Skeletal muscle cell (primary cell): Measurements from ENCODE around the gene DAD1.
"Not testable (repeated sequence)": the region's sequence is repeated elsewhere in the genome, so short reads cannot be mapped to it uniquely, and the experiment has no call there.

Experiments used
- DNase-seq: peaks from one replicate; pipeline ENCODE4 v3.0.0-alpha.2; 2010; ENCODE audit warnings: low read depth
- H3K4me3 ChIP-seq: 2 replicates; pipeline ENCODE4 v1.5.1; 2011; ENCODE audit warnings: low read depth, mild to moderate bottlenecking, control low read depth, low read length, moderate library complexity

DAD1 gene

GRCh38 chr14:22600027-22600426 lies 11.0 kb upstream of the DAD1 start:
- H3K4me3 ChIP-seq = no peak overlapping the region
- no peak for DNase-seq

GRCh38 chr14:22599349-22599748 lies 10.3 kb upstream of the DAD1 start:
- no peak for DNase-seq
- H3K4me3 ChIP-seq = peak overlapping the region; percentile 80

DNA sequence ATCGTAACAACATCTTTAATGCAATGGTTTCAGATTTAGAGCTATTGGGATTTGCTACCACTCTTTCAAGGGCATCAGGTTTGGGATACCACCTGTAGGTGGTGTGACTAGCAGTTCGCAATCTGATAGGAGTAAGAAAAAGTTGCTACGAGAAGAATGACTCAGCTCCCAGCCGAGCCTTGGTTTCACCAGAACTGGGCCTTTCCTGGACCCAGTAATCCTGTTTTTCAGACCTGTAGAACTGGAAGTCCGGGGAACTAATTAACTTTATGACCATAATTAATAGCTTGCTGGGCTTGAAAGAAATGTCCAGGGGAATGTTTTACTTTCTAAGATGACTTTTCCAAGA lies 9.8 kb upstream of the DAD1 start:
- peak overlapping the region; percentile 80 for H3K4me3 ChIP-seq
- no peak for DNase-seq

DNA sequence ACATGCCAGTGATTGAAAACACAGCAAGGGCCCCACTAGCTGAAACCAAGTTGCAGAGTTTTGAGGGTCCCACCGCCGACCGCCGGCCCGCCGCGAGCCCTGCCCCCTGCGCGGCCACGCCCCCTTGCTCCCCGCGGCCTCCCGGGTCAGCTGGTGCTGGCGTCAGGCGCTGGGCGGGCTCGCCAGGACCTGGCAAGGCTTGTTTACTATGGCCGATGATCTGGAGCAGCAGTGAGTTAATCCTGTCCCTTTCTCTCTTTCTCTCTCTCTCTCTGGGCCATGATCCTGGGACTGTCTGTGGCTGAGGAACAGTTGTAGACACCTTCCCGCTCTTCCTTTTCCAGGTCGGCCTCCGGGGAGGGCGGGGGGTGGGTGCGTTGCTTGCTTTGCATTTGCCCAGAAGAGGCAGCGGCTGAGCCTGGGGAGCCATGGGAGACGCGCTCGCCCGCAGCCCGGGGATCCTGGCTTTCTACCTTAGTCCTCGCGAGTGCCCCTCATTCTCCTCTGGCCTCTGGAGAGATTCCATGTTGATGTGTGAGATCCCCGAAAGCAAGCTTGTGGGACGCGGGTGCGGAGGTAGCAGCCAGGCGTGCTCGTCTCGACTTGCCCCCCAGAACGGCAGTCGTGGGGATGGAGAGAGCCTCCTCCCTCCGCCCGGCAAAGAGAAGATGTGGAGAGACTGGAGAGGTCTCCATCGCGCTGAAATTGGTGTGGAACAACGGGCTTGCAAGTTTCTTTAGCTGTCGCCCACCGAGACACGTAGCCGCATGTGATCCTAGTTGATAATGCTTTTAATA lies 9.3 kb upstream of the DAD1 start, which contains the start of gene ABHD4:
Gene ABHD4, plus strand, starts transcription at position 202 of the 797 bp plus-strand sequence. Its CDS starts 7 bp downstream, at position 209.
- no peak for DNase-seq

GRCh38 chr14:22597771-22598098 lies 8.7 kb upstream of the DAD1 start:
- peak overlapping the region; percentile 80 for H3K4me3 ChIP-seq
- no peak for DNase-seq

More for the DNA sequence above, 9.3 kb upstream of the DAD1 start, which contains the start of gene ABHD4:
- peak within 1 kb of the TSS; percentile 80 for H3K4me3 ChIP-seq

- no peak for DNase-seq
- no peak overlapping the region for H3K4me3 ChIP-seq
Observed at GRCh38 chr14:22597265-22597664, 8.2 kb upstream of the DAD1 start.

GRCh38 chr14:22596354-22596879 lies 7.4 kb upstream of the DAD1 start:
- DNase-seq = no peak
- no peak overlapping the region for H3K4me3 ChIP-seq

- DNase-seq = no peak
- H3K4me3 ChIP-seq = no peak overlapping the region
Observed at GRCh38 chr14:22594156-22594716, 5.2 kb upstream of the DAD1 start.

DNA sequence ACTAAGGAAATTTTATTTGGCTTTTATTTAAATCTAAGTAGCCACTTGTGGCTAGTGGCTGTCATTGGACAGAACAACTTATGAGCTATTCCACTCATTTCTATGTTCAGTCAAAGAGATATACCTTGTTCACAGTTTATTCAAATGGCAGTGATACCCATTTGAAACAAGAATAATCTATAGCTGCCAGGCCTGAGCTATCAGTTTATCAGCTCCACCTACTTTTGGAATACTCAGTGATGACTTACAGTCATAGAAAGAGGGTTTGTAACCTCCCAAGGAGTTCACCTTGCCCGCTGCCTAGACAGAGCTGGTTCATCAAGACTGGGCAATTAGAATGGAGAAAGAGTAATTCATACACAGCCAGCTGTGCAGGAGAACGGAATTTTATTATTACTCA lies 4.6 kb upstream of the DAD1 start:
- DNase-seq = no peak
- no peak overlapping the region for H3K4me3 ChIP-seq

- no peak for DNase-seq
- no peak overlapping the region for H3K4me3 ChIP-seq
Observed at GRCh38 chr14:22593189-22593588, 4.2 kb upstream of the DAD1 start.

- H3K4me3 ChIP-seq = peak overlapping the region; percentile 96
- DNase-seq = no peak
Observed at GRCh38 chr14:22588526-22589095, 413 bp downstream of the DAD1 start.

DNA sequence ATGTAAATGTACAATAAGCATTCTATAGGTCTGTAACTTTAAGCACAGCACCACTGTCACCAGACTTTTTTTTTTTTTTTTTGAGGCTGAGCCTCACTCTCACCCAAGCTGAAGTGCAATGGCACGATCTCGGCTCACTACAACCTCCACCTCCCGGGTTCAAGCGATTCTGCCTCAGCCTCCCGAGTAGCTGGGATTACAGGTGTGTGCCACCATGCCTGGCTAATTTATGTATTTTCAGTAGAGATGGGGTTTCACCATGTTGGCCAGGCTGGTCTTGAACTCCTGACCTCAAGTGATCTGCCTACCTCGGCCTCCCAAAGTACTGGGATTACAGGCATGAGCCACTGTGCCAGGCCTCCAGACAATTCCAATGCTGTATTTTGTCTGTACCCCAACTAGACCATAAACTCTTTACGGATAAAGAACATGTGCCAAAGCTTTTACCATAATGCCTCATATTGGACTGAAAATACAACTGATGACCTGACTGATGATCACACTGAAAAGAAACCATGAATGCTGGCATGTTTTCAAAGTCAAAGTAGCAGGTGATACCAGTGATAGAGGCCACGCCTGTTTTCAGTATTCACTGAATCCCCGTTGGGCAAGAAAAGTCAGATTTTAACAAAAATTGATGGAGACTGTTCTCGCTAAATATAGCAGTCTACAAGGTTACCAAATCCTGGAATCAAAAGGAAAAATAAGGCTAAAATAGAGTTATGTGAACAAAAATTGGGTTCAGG lies 1.2 kb downstream of the DAD1 start:
- DNase-seq = not testable (repeated sequence)
- peak overlapping the region; percentile 96 for H3K4me3 ChIP-seq

DNA sequence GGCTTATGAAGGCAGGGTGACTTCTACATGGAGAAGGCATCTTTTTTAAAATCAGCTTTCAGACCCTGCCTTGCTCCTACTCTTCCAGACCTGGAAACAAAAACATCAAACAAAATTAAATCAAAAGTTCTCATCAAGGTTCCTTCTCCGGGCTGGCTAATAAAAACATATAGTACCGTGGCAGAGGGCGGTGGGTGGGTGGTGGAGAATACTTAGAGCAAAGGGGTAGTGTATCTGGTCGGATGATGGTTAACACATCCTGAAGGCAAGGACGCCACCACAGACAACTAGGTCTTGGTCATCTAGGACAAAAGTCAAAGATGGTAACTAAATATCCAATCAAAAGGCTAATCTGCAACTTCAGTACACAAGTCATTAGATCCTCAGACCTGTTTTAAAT lies 1.8 kb downstream of the DAD1 start:
- no peak overlapping the region for H3K4me3 ChIP-seq
- DNase-seq = no peak

- H3K4me3 ChIP-seq = no peak overlapping the region
- no peak for DNase-seq
Observed at GRCh38 chr14:22583994-22584393, 5.0 kb downstream of the DAD1 start.

DNA sequence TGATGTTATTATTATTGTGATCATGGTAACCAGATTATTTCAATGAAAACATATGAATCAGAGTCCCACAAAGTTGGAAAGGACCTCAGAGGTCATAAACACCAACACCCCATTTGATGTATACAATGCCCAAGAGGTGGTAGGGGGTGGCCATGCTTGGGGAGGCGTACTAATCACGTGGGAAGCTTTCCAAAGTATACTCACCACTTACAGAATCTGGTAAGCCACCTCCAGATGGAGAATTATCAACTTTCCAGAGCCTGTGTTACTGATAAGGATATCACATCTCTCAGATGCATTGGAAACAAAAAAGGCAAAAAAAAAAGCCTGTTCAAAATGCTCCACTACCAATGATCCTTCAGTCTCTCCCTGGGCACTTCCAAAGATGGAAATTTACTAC lies 8.4 kb downstream of the DAD1 start:
- no peak overlapping the region for H3K4me3 ChIP-seq
- no peak for DNase-seq

- no peak for DNase-seq
- no peak overlapping the region for H3K4me3 ChIP-seq
Observed at GRCh38 chr14:22579881-22580280, 9.1 kb downstream of the DAD1 start.

- DNase-seq = no peak
- no peak overlapping the region for H3K4me3 ChIP-seq
Observed at GRCh38 chr14:22579236-22579635, 9.8 kb downstream of the DAD1 start.

DNA sequence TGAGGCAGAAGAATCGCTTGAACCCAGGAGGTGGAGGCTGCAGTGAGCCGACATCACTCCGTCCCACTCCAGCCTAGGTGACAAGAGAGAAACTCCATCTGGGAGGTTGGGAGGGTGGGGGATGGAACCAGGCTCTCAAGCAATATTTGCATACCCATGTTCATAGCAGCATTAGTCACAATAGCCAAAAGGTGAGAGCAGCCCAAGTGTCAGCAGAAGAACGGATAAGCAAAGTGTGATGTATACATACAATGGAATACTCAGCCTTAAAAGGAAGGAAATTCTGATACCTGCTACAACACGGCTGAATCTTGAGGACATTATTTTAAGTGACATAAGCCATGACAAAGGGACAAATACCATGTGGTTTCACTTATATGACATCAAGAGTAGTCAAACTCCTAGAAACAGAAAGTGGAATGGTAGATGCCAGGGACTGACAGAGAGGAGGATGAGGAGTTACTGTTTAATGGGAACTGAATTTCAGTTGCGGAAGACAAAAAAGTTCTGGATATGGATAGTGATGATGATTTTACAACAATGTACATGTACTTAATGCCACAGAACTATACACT lies 11.6 kb downstream of the DAD1 start:
- H3K4me3 ChIP-seq = no peak overlapping the region
- no peak for DNase-seq

DNA sequence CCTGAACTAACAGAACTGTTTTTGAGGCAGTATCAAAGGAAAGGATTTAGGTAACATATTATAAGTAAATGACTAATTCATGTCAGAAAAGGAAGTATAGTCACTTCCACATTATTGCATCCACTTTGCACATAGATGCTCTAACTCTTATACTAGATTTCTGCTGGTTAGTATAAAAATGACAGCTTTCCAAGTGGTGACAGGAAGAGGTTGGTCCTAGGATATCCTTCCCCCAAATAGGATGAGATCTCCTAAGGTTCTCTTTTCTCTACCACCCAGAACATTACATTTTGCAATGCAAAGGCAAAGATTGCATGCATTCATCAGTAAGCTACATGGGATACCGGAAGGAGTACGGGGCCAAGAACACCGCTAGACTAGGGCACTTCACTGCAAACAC lies 15.2 kb downstream of the DAD1 start:
- DNase-seq = no peak
- no peak overlapping the region for H3K4me3 ChIP-seq

- no peak for DNase-seq
Observed at GRCh38 chr14:22572562-22573058, 16.4 kb downstream of the DAD1 start.

More at GRCh38 chr14:22572562-22573058, 16.4 kb downstream of the DAD1 start:
- H3K4me3 ChIP-seq = no peak overlapping the region
